GM12891 (cell line): Measurements from ENCODE around the gene EYA4.

Experiments
- DNase-seq: peaks from one replicate; pipeline ENCODE4 v3.0.0; 2011; ENCODE audit warnings: low spot score; ENCODE audit not compliant: insufficient read length
- FAIRE-seq: peaks from 2 replicates; lab custom pipeline; 2011; peaks lifted over from hg19 to GRCh38; lab: Jason Lieb, UNC
- PAX5 ChIP-seq: IDR thresholded peaks from 2 replicates; pipeline ENCODE4 v1.6.1; 2011; ENCODE audit warnings: low read length, moderate library complexity, mild to moderate bottlenecking; ENCODE audit not compliant: insufficient read depth, severe bottlenecking
- POLR2A ChIP-seq: IDR thresholded peaks from 2 replicates; pipeline ENCODE4 v1.6.1; 2011; ENCODE audit warnings: low read depth, low read length, control low read depth
- POLR2AphosphoS5 ChIP-seq: IDR thresholded peaks from 2 replicates; pipeline ENCODE4 v1.6.1; 2011; ENCODE audit warnings: low read depth, low read length, control low read depth
- POU2F2 ChIP-seq: IDR thresholded peaks from 2 replicates; pipeline ENCODE4 v1.6.1; 2011; ENCODE audit warnings: low read depth, mild to moderate bottlenecking, control low read depth, low read length, moderate library complexity
- SPI1 ChIP-seq: IDR thresholded peaks from 2 replicates; pipeline ENCODE4 v1.6.1; 2011; ENCODE audit warnings: low read depth, low read length, control low read depth
- TAF1 ChIP-seq: IDR thresholded peaks from 2 replicates; pipeline ENCODE4 v1.6.1; 2011; ENCODE audit warnings: low read depth, low read length, control low read depth

The EYA4 gene

GRCh38 chr6:133377219-133377618 is 136.1 kb downstream of the EYA4 start:
- FAIRE-seq, result no peak
- no peak for TF ChIP-seq POU2F2
- TF ChIP-seq PAX5, result no peak
- no peak for TF ChIP-seq TAF1
- TF ChIP-seq POLR2A, result no peak
- TF ChIP-seq POLR2AphosphoS5, result no peak
- no peak for TF ChIP-seq SPI1
- DNase-seq, result no peak

DNA sequence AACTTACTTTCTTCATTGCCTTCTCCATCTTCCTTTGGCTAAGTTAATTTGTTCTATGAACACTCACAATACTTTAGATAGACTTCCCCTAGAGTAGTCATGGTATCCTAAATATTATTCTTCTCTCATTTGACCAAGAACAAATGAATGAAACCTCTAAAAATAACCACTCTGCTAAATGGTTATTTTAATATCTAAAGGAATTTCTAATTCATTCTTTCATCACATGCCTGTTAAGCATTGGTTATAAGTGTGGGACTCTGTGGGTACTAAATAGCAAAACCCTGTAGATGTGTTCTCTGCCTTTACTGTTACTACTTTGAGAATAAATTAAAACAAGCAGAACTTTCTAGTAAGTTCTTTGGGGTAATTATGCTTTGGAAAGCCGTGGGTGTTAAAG is 138.9 kb downstream of the EYA4 start:
- TF ChIP-seq TAF1 (no peak), POLR2AphosphoS5 (no peak), SPI1 (no peak), PAX5 (no peak), POLR2A (no peak), POU2F2 (no peak)
- FAIRE-seq, result no peak
- DNase-seq, result no peak

DNA sequence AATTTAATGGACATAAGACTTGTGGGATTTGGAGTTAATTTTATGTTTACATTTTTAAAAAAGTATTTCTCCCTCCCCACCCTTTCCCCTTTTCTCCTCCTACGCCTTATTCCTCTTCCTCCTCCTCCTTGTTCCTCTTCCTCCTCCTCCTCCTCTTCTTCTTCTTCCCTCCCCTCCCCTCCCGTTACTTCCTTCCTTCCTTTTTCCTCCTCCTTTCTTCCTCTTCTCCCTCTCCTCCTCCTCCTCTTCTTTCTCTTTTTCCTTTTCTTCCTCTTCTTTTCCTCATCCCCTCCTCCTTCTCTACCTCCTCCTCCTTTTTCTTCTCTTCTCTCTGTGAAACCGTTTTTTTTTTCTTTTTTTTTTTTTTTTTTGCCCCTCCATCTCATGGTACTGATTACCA is 139.6 kb downstream of the EYA4 start:
- TF ChIP-seq TAF1 (no peak), SPI1 (no peak), POU2F2 (no peak), POLR2A (no peak), POLR2AphosphoS5 (no peak), PAX5 (no peak)
- no peak for FAIRE-seq

DNA sequence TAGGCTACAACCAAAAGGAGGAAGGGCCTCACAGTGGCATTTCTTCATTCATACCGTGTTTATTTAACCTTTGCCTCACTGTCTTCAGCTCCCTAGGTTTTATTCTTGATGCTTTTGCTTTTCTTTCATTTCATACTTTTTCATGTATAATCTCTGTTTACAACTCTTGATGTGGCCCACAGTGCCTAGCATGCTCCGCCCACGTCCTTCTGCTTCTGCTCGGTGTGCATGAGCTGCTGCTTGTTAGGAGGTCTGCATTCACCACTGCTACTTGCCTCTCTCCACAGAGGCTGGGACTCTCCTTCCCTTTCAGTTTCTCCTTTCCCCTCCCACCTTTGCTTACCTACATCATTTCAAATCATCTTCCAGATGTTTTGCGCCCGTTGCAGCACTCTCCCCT is 147.6 kb downstream of the EYA4 start:
- no peak for DNase-seq
- TF ChIP-seq SPI1 (no peak), TAF1 (no peak), PAX5 (no peak), POLR2AphosphoS5 (no peak), POLR2A (no peak), POU2F2 (no peak)
- no peak for FAIRE-seq

More for the DNA sequence above, 139.6 kb downstream of the EYA4 start:
- no peak for DNase-seq

GRCh38 chr6:133390168-133390567 is 149.0 kb downstream of the EYA4 start:
- FAIRE-seq (no peak), DNase-seq (no peak)
- no peak for TF ChIP-seq SPI1
- TF ChIP-seq POLR2A, result no peak
- TF ChIP-seq POU2F2, result no peak
- TF ChIP-seq PAX5, result no peak
- no peak for TF ChIP-seq POLR2AphosphoS5
- no peak for TF ChIP-seq TAF1

DNA sequence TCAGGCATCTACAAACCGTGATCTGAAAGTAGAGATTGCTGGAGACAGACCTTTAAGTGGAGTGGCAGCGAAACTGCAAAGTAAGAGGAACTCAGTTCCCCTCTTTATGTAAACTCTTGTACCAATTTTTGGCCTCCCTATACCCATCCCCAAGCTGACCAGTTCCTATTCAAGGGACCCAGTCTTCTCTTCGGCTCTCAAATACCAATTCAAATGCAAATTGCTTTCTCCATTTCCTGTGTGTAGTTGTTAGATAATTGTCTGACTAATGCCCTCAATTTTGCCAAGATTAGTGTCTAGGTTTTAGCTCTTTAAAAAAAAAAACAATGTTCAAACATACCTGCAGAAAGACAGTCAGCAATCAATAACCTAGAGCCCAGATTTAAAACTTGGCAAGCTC is 150.9 kb downstream of the EYA4 start:
- TF ChIP-seq POLR2AphosphoS5, result no peak
- no peak for TF ChIP-seq POLR2A
- TF ChIP-seq SPI1, result no peak
- TF ChIP-seq TAF1, result no peak
- TF ChIP-seq POU2F2, result no peak
- TF ChIP-seq PAX5, result no peak
- DNase-seq, result no peak
- no peak for FAIRE-seq

GRCh38 chr6:133392641-133393040 is 151.5 kb downstream of the EYA4 start:
- TF ChIP-seq POLR2A (no peak), SPI1 (no peak), PAX5 (no peak), POLR2AphosphoS5 (no peak), POU2F2 (no peak), TAF1 (no peak)
- FAIRE-seq (no peak), DNase-seq (no peak)

GRCh38 chr6:133393891-133394290 is 152.7 kb downstream of the EYA4 start:
- DNase-seq (no peak), FAIRE-seq (no peak)
- TF ChIP-seq SPI1, result no peak
- TF ChIP-seq POLR2A, result no peak
- no peak for TF ChIP-seq POU2F2
- TF ChIP-seq POLR2AphosphoS5, result no peak
- TF ChIP-seq PAX5, result no peak
- no peak for TF ChIP-seq TAF1

DNA sequence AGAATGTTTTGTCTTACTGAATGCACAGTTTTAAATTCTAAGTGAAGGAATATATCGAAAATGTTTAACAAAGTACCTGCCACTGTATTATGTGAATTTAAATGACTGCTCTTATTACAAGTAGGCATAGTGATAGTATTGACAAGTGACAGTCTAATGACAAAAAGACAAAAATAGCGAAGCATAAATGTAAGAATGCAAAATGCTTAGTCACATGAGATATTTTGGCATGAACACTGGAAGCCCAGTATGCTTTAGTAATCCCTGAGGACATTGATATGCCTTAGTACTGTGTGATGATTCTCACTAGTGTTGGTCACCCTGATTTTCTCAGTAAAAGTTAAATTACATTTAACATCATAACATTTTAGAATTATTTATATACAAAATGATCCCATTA is 153.5 kb downstream of the EYA4 start:
- DNase-seq (no peak), FAIRE-seq (no peak)
- TF ChIP-seq SPI1 (no peak), POLR2AphosphoS5 (no peak), PAX5 (no peak), POLR2A (no peak), POU2F2 (no peak), TAF1 (no peak)
